PC-3 (cell line): ENCODE results near the gene AKAP13. TPM values are rescaled to one million over a fixed set of nuclear protein-coding genes. Genes with fewer than 3 reads are reported as not detected.

Source experiments
- ATAC-seq: fragments of 200-7000 bp; cut with Tn5 transposase; 2 replicates; pipeline ENCODE4 v1.9.1; 2020; ENCODE audit warnings: mild to moderate bottlenecking, moderate library complexity
- BruUV-seq: library from RNA; stranded (reverse); fragments of 400-500 nt; replicated peaks from 2 replicates; lab custom pipeline; 2021; lab: Mats Ljungman, UMichigan
- CTCF ChIA-PET: fragments of 300-600 bp; sonication (Branson Sonifier 250); formaldehyde crosslinking; loops from one replicate; lab custom pipeline; 2022; ENCODE audit warnings: antibody characterized with exemption; lab: Charles Lee
- POLR2A ChIA-PET: fragments of 300-600 bp; sonication (Branson Sonifier 250); formaldehyde crosslinking; loops from one replicate; lab custom pipeline; 2022; ENCODE audit warnings: antibody characterized with exemption; ENCODE audit not compliant: unreplicated experiment; lab: Charles Lee
- DNase-seq: peaks from one replicate; pipeline ENCODE4 v3.0.0-alpha.2; 2015
- H2AFZ ChIP-seq: fragments of 300-600 bp; sonication (generic); 2 replicates; pipeline ENCODE4 v1.6.0; 2016; ENCODE audit warnings: antibody characterized with exemption, low read length
- H3F3A ChIP-seq: fragments of 300-600 bp; sonication (generic); one replicate; pipeline ENCODE4 v1.6.0; 2017; ENCODE audit warnings: antibody characterized with exemption, low read length, control low read depth, mild to moderate bottlenecking; ENCODE audit not compliant: unreplicated experiment
- H3K27ac ChIP-seq: fragments of 300-600 bp; sonication (generic); 2 replicates; pipeline ENCODE4 v1.5.1; 2016; ENCODE audit warnings: mild to moderate bottlenecking, low read length
- H3K27me3 ChIP-seq: fragments of 300-600 bp; sonication (generic); 2 replicates; pipeline ENCODE4 v1.6.1; 2016; ENCODE audit warnings: low read length, mixed read lengths
- H3K36me3 ChIP-seq: fragments of 300-600 bp; sonication (generic); 2 replicates; pipeline ENCODE4 v1.6.1; 2016; ENCODE audit warnings: low read depth, mixed run types, low read length, mixed read lengths
- H3K4me1 ChIP-seq: fragments of 300-600 bp; sonication (generic); 2 replicates; pipeline ENCODE4 v1.5.1; 2016; ENCODE audit warnings: low read length; ENCODE audit not compliant: insufficient read depth
- H3K4me2 ChIP-seq: fragments of 300-600 bp; sonication (generic); 2 replicates; pipeline ENCODE4 v1.6.0; 2016; ENCODE audit warnings: low read length
- H3K4me3 ChIP-seq: fragments of 300-600 bp; sonication (generic); 2 replicates; pipeline ENCODE4 v1.5.1; 2016; ENCODE audit warnings: mild to moderate bottlenecking, low read length, mixed read lengths
- H3K79me2 ChIP-seq: fragments of 300-600 bp; sonication (generic); 2 replicates; pipeline ENCODE4 v1.6.1; 2017; ENCODE audit warnings: low read length, mixed read lengths
- H3K9ac ChIP-seq: fragments of 300-600 bp; sonication (generic); 2 replicates; pipeline ENCODE4 v1.6.0; 2016; ENCODE audit warnings: mild to moderate bottlenecking, low read length
- H3K9me2 ChIP-seq: fragments of 300-600 bp; sonication (generic); replicated peaks from 2 replicates; pipeline ENCODE4 v1.6.1; 2016; ENCODE audit warnings: mixed run types, low read length, mixed read lengths
- H3K9me3 ChIP-seq: fragments of 300-600 bp; sonication (generic); 2 replicates; pipeline ENCODE4 v1.6.1; 2016; ENCODE audit warnings: low read length, mixed read lengths
- H4K20me1 ChIP-seq: fragments of 300-600 bp; sonication (generic); 2 replicates; pipeline ENCODE4 v1.6.1; 2016; ENCODE audit warnings: low read length, mixed read lengths
- CTCF ChIP-seq: fragments of 300-600 bp; sonication (generic); conservative IDR thresholded peaks from 2 replicates; pipeline ENCODE4 v1.5.1; 2017; ENCODE audit warnings: antibody characterized with exemption, low read depth, mild to moderate bottlenecking, low read length
- EZH2 ChIP-seq: fragments of 300-600 bp; sonication (generic); IDR thresholded peaks from one replicate; pipeline ENCODE4 v1.6.1; 2017; ENCODE audit warnings: antibody characterized with exemption, mild to moderate bottlenecking, low read length; ENCODE audit not compliant: unreplicated experiment
- EZH2phosphoT487 ChIP-seq: fragments of 300-600 bp; sonication (generic); IDR thresholded peaks from 2 replicates; pipeline ENCODE4 v1.6.1; 2018; ENCODE audit warnings: mild to moderate bottlenecking, antibody characterized with exemption, low read length, borderline replicate concordance
- intact Hi-C: fragments of 100-400 bp; cut with micrococcal nuclease; formaldehyde crosslinking; loops from 2 replicates; pipeline ENCODE4 v1.9.0; 2023
- total RNA-seq: library from RNA; depleted of rRNA; stranded (reverse); fragments of >200 nt; gene quantifications from 2 replicates; pipeline ENCODE4 v1.2.3, GENCODE V29; 2014

Gene AKAP13
- total RNA-seq, 1 experiment from 2014 or later: 36.8 TPM

GRCh38 chr15:85518979-85519761 is 138.8 kb downstream of the AKAP13 start:
- no peaks in the 10 kb centered on the region for H3K4me1 ChIP-seq
- H3K36me3 ChIP-seq: no peaks in the 10 kb centered on the region; the same call in 1 of the 2 replicates
- ChIA-PET CTCF (no interaction called here), POLR2A (no interaction called here)
- no peak for ATAC-seq
- no peaks in the 10 kb centered on the region for H3K9me3 ChIP-seq
- H3K4me2 ChIP-seq: no peak overlapping the region
- H3K27me3 ChIP-seq: no peaks in the 10 kb centered on the region
- no peak overlapping the region for H2AFZ ChIP-seq
- no TSS peak for BruUV-seq
- no peaks in the 10 kb centered on the region for H3F3A ChIP-seq
- intact Hi-C loops: no loop called here
- H3K9me2 ChIP-seq: no peaks in the 10 kb centered on the region
- H3K4me3 ChIP-seq: no peak overlapping the region
- peaks cover 12% of the 10 kb centered on the region for H3K79me2 ChIP-seq
- H3K9ac ChIP-seq: no peak overlapping the region
- no peaks in the 10 kb centered on the region for H4K20me1 ChIP-seq
- no peak for DNase-seq
- TF ChIP-seq EZH2phosphoT487 (no peak), EZH2 (no peak), CTCF (no peak)
- H3K27ac ChIP-seq: no peak overlapping the region

GRCh38 chr15:85520650-85521049 is 140.2 kb downstream of the AKAP13 start:
- ATAC-seq: no peak
- no peaks in the 10 kb centered on the region; the same call in 1 of the 2 replicates for H3K36me3 ChIP-seq
- BruUV-seq: no TSS peak
- no peaks in the 10 kb centered on the region for H3K27me3 ChIP-seq
- no peak for DNase-seq
- intact Hi-C loops: no loop called here
- peaks cover 12% of the 10 kb centered on the region for H3K79me2 ChIP-seq
- H3K9me3 ChIP-seq: no peaks in the 10 kb centered on the region
- no peaks in the 10 kb centered on the region for H4K20me1 ChIP-seq
- no peaks in the 10 kb centered on the region for H3F3A ChIP-seq
- no peaks in the 10 kb centered on the region for H3K4me1 ChIP-seq
- no peaks in the 10 kb centered on the region for H3K9me2 ChIP-seq
- no peak overlapping the region for H2AFZ ChIP-seq
- no peak overlapping the region for H3K4me3 ChIP-seq
- CTCF ChIA-PET: no interaction called here
- POLR2A ChIA-PET: no interaction called here
- no peak overlapping the region for H3K27ac ChIP-seq
- H3K9ac ChIP-seq: no peak overlapping the region
- no peak overlapping the region for H3K4me2 ChIP-seq
- TF ChIP-seq EZH2 (no peak), CTCF (no peak)

GRCh38 chr15:85523530-85523929 is 143.1 kb downstream of the AKAP13 start:
- H4K20me1 ChIP-seq: no peaks in the 10 kb centered on the region

More at GRCh38 chr15:85523530-85523929, 143.1 kb downstream of the AKAP13 start:
- Histone ChIP-seq H3K36me3 (no peaks in the 10 kb centered on the region; the same call in 1 of the 2 replicates), H3K4me1 (no peaks in the 10 kb centered on the region), H3F3A (no peaks in the 10 kb centered on the region), H3K4me2 (no peak overlapping the region), H3K27ac (no peak overlapping the region), H3K9me2 (no peaks in the 10 kb centered on the region), H3K9me3 (no peaks in the 10 kb centered on the region), H3K27me3 (no peaks in the 10 kb centered on the region), H3K9ac (no peak overlapping the region), H3K4me3 (no peak overlapping the region), H3K79me2 (peaks cover 3% of the 10 kb centered on the region; the same call in 1 of the 2 replicates), H2AFZ (no peak overlapping the region)
- intact Hi-C loops: no loop called here
- DNase-seq (no peak), ATAC-seq (no peak)
- TF ChIP-seq EZH2 (no peak), CTCF (no peak), EZH2phosphoT487 (no peak)
- ChIA-PET POLR2A (no interaction called here), CTCF (no interaction called here)
- BruUV-seq: no TSS peak
